ENCODE data around the gene FKBP3. TPM values are rescaled to one million over a fixed set of nuclear protein-coding genes. Genes with fewer than 3 reads are reported as not detected.

FKBP3 gene
- total RNA-seq, 2 experiments from 2014 or later, result 64.4 to 69.6 TPM

- CTCF ChIA-PET, result interaction anchor here (1.0 kb wide), 1 partner anchor 26 kb away, joined by 3 read pairs; no protein-coding TSS in a partner anchor
- Mint-ChIP-seq H3K4me3 (no peak overlapping the region), H3K9me3 (no peaks in the 10 kb centered on the region), H3K27me3 (no peaks in the 10 kb centered on the region), H3K36me3 (ENCODE audit: low read depth) (no peaks in the 10 kb centered on the region), H3K27ac (no peak overlapping the region), H3K4me1 (peaks cover 3% of the 10 kb centered on the region)
- POLR2A ChIA-PET, result no interaction called here
- DNase-seq, result no peak
These were observed 62.2 kb downstream of the FKBP3 start for GRCh38 chr14:45072126-45072525.

- Mint-ChIP-seq H3K27me3 (no peaks in the 10 kb centered on the region), H3K9me3 (no peaks in the 10 kb centered on the region), H3K36me3 (ENCODE audit: low read depth) (no peaks in the 10 kb centered on the region), H3K4me3 (no peak overlapping the region), H3K4me1 (peaks cover 3% of the 10 kb centered on the region), H3K27ac (no peak overlapping the region)
- no peak for DNase-seq
- POLR2A ChIA-PET, result no interaction called here
- CTCF ChIA-PET, result interaction anchor here (1.2 kb wide), 1 partner anchor 8 kb away, joined by 3 read pairs; no protein-coding TSS in a partner anchor
These were observed 64.1 kb downstream of the FKBP3 start for GRCh38 chr14:45070215-45070614.

- ChIA-PET POLR2A (no interaction called here), CTCF (no interaction called here)
- DNase-seq, result no peak
- no peak overlapping the region for H3K27ac Mint-ChIP-seq
- H3K36me3 Mint-ChIP-seq (ENCODE audit: low read depth), result no peaks in the 10 kb centered on the region
- H3K4me3 Mint-ChIP-seq, result no peak overlapping the region
- no peaks in the 10 kb centered on the region for H3K9me3 Mint-ChIP-seq
- no peaks in the 10 kb centered on the region for H3K27me3 Mint-ChIP-seq
- H3K4me1 Mint-ChIP-seq, result peaks cover 3% of the 10 kb centered on the region
These were observed 65.9 kb downstream of the FKBP3 start for GRCh38 chr14:45068396-45068795.

- DNase-seq, result no peak
- CTCF ChIA-PET, result no interaction called here
- no peak overlapping the region for H3K27ac Mint-ChIP-seq
- H3K27me3 Mint-ChIP-seq, result no peaks in the 10 kb centered on the region
- H3K36me3 Mint-ChIP-seq (ENCODE audit: low read depth), result no peaks in the 10 kb centered on the region
- POLR2A ChIA-PET, result no interaction called here
- peaks cover 3% of the 10 kb centered on the region for H3K4me1 Mint-ChIP-seq
- no peak overlapping the region for H3K4me3 Mint-ChIP-seq
- no peaks in the 10 kb centered on the region for H3K9me3 Mint-ChIP-seq
These were observed 67.6 kb downstream of the FKBP3 start for GRCh38 chr14:45066667-45067066.

GRCh38 chr14:45065956-45066355 is 68.3 kb downstream of the FKBP3 start:
- H3K27ac Mint-ChIP-seq, result no peak overlapping the region
- peaks cover 3% of the 10 kb centered on the region for H3K4me1 Mint-ChIP-seq
- ChIA-PET CTCF (no interaction called here), POLR2A (no interaction called here)
- H3K9me3 Mint-ChIP-seq, result no peaks in the 10 kb centered on the region
- no peak for DNase-seq
- H3K4me3 Mint-ChIP-seq, result no peak overlapping the region
- H3K27me3 Mint-ChIP-seq, result no peaks in the 10 kb centered on the region
- no peaks in the 10 kb centered on the region for H3K36me3 Mint-ChIP-seq (ENCODE audit: low read depth)

Other genes with a start within 250 kb of the FKBP3 start
- gene KLHL28, start 172.5 kb downstream of the FKBP3 start, total RNA-seq, result 10 to 100 TPM; 16.8 to 17.6 TPM
- gene TOGARAM1, start 172.3 kb downstream of the FKBP3 start, total RNA-seq, result 1 to 10 TPM; 8.4 to 8.7 TPM
- 10 to 100 TPM; 37.8 to 38.6 TPM for gene PRPF39, start 50.4 kb downstream of the FKBP3 start, total RNA-seq
- gene FANCM, start 1.4 kb upstream of the FKBP3 start, total RNA-seq, result 10 to 100 TPM; 15.6 to 16.5 TPM
- 10 to 100 TPM; 81.9 to 90.6 TPM for gene MIS18BP1, start 118.7 kb upstream of the FKBP3 start, total RNA-seq